NCI-H748 treated with DMSO at 0.1 percent for 48 hours (cell line): ENCODE data around the gene SERPINB6.
"Not testable (repeated sequence)": the region's sequence is repeated elsewhere in the genome, so short reads cannot be mapped to it uniquely, and the experiment has no call there.

Experiments
- DNase-seq: peaks from one replicate; lab custom pipeline; 2025; lab: John Stamatoyannopoulos, UW

SERPINB6 gene

DNA sequence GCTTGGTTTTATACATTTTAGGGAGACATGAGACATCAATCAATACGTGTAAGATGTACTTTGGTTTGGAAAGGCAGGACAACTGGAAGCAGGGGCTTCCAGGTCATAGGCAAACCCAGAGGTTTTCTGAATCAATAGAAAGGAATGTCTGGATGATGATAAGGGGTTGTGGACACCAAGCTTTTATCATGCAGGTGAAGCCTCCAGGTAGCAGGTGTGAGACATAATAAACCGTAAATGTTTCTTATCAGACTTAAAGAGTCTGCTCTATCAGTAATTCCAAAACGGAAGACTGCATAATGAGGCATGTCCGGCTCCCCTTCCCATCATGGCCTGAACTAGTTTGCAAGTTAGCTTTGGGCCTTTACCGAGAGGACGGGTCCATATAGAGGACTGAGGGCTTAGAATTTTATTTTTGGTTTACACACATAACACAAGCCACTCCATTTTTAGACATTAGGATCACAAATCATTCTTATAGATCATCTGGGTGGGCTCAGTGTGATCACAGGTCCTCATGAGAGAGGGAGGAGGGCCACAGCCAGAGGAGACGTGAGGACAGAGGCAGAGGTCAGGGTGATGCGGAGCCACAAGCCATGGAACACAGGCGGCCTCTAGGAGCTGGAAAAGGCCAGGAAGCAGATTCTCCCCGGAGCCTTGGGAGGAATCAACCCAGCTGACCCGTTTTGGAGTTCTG lies 57.6 kb downstream of the SERPINB6 start:
- DNase-seq = no peak

DNA sequence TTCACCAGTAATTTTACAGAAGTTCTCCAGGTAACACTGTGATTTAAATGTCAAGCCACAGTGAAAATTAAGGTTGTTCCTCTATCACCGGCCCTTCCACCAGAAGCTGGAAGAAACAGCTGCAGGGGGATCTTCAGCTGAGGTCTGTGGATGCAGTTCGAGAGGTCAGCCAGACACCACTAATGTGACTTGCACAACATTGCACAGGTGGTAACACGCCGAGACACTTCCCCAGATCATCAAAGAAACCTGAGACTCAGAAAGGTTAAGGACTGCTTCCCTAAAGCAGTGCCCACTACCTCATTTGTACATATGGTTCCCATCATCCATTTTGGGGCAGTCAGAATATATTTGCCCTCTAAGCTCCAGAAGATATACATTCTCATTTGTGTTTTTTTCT lies 60.2 kb downstream of the SERPINB6 start:
- DNase-seq = no peak

GRCh38 chr6:2909718-2910117 lies 61.6 kb downstream of the SERPINB6 start:
- DNase-seq = no peak

DNA sequence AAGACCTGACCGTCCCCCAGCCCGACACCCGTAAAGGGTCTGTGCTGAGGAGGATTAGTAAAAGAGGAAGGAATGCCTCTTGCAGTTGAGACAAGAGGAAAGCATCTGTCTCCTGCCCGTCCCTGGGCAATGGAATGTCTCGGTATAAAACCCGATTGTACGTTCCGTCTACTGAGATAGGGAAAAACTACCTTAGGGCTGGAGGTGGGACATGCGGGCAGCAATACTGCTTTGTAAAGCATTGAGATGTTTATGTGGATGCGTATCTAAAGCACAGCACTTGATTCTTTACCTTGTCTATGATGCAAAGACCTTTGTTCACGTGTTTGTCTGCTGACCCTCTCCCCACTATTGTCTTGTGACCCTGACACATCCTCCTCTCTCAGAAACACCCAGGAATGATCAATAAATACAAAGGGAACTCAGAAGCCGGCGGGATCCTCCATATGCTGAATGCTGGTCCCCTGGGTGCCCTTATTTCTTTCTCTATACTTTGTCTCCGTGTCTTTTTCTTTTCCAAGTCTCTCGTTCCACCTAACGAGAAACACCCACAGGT lies 62.2 kb downstream of the SERPINB6 start:
- DNase-seq = not testable (repeated sequence)

DNA sequence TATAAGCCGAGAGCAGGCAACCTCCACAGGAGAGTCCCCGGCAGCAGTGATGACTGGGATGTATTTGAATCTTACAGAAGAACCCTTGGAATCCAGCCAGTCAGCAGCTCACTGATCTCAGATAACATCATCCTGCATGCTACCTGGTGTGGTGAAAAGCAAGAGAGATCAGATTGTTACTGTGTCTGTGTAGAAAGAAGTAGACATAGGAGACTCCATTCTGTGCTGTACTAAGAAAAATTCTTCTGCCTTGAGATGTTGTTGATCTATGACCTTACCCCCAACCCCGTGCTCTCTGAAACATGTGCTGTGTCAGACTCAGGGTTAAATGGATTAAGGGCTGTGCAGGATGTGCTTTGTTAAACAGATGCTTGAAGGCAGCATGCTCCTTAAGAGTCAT lies 62.9 kb downstream of the SERPINB6 start:
- not testable (repeated sequence) for DNase-seq

DNA sequence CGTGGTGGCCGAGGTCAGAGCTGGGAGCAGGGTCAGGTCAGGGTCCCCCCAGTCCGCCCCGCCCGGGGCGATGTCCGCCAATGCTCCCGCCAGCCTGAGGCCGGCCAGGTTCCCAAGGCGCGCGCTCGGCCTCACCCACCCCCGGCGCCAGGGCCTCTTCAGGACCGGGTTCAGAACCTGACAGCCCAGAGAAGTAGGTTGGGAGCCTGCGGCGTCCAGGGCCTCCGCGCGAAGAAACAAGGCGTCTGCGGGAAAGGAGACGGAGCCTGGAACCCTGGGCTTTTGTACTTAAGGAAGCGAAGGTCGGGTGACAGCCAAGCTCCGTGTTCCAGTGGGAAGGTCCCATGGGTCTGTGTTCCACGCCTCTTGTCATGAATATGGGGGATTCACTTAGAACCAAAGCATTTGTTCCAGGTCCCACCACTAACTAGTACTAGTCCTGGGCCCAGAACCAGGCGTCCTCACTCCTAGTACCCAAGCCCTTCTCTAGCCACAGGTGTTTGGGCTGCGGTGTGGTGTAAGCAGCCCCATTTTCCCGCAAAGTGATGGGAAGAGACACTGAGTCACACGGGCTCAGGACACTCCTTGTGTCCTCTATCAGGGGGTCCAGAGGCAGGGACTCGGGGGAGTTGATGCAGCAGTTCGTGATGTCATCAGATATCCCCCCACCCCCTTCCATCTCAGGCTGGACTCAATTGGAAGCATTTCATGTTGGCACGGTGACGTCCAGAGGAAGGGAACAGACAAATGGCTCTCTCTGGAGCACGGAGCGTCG lies 67.8 kb downstream of the SERPINB6 start:
- not testable (repeated sequence) for DNase-seq

DNA sequence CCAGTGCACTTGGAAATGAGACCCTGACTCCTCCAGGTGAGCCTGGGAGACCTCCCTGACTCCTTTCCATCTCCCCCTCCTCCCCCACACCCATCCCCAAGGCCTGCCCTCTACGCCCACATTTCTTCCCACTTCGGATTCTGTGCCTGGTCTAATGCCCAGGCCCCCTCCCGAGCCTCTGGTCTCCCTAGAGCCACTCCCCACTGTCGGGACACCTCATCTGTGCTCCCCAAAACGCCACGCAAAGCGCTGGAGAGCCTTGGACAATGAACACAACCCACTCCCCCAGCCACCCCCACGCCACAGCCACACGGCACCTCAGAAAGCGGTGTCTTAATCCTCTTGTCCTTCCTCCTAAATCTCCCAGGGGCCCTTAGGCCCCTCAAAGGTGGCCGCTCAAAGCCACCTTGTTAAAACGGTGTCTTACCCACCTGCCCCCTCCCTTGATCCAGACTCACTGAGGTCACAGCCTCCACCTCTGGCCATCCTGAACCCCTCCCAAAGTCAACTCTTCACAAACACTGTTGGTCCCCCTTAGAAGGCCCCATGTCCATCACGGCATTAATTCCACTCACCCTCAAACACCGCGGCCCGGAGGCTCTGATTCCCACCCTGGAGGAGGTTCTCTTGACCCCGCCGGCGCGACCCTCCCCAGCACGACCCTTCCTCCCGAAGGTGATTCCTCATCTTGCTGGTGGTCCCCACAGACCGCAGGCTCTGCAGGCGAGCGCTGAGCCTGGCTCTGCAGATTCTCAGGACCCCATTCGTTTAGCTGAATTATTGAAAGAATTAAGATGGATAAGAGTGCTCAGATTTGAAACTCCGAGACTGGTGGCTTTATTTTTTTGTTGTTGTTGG lies 69.5 kb downstream of the SERPINB6 start:
- not testable (repeated sequence) for DNase-seq

DNA sequence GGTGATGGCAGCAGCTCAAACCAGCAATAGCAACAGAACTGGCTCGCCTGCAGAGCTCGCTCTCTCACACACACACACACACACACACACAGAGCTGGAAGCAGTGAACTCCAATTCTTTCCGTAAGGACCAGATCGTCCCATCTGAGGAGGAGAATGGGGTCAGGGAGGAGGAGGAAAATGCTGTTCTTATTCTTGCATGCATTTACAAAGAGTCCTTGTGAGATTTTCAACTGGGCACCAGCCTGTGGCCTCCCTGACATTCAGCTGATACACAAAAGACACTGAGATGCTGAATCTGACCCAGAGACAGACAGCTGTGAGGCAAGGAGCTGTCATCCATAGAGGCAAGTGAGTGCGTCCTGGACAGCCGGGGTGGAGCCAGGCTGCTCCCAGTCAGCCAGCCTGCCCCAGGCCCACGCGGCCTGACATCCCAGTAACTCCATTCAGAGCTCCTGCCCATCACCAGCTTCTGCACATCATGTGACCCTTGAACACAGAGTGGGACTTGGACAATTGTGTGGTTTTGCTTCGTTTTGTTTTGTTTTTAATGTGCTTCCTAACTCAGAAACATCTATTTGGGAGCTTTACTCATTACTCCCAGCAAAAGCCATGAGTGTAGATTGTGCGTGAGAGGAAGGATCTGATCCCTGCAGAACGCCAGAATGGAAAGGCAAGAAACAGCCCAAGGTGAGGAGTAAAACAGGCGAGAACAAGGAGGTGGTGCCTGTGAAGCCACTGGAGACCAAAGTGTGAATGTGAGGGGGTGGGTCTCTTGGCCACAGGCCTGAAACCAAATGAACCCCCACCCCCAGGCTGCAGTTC lies 70.3 kb downstream of the SERPINB6 start:
- DNase-seq = no peak

DNA sequence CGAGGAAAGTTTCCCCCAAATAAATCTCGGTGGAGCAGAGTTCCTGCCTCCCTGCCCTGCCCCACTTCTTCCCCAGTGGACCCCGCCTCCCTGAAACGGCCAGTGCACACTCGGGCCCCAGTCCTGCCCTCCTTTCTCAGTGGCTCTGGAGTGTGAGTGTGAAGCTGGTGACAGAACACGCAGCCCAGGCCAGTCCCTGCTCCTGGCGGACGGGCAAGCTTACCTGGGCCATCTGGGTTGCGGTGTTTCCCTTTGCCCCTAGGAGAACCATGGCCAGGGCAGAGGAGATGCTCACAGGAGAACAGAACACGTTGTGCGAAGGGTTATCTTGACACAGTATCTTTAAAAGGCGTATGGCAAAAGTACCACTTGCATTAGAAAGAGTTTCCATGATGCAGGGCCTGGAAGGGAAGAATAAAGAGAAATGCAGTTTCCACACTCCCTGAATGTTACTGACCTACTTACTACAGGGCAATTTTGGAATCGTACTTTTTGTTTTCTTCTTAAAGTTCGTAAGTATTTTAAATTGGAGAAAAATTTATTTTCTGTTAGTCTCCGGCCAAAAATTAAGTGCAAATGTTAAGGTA lies 71.1 kb downstream of the SERPINB6 start:
- no peak for DNase-seq

GRCh38 chr6:2899596-2899995 lies 71.8 kb downstream of the SERPINB6 start:
- DNase-seq = no peak
